ENCODE results near the gene MYO1H.

Gene MYO1H

GRCh38 chr12:109445191-109445609 is 97.5 kb downstream of the MYO1H start:
- DNase-seq (ENCODE audit: low read depth in 1 of 2, low spot score in 1 of 2): no peak

- no peak for DNase-seq (ENCODE audit: low read depth in 1 of 2, low spot score in 1 of 2)
Measured at GRCh38 chr12:109446869-109447268, 99.2 kb downstream of the MYO1H start.

- no peak for DNase-seq (ENCODE audit: low read depth in 1 of 2, low spot score in 1 of 2)
Measured at GRCh38 chr12:109447482-109447881, 99.8 kb downstream of the MYO1H start.

GRCh38 chr12:109448272-109448671 is 100.6 kb downstream of the MYO1H start:
- DNase-seq (ENCODE audit: low read depth in 1 of 2, low spot score in 1 of 2): no peak

- DNase-seq (ENCODE audit: low read depth in 1 of 2, low spot score in 1 of 2): no peak
Measured at GRCh38 chr12:109448707-109449390, 101.1 kb downstream of the MYO1H start.

- DNase-seq (ENCODE audit: low read depth in 1 of 2, low spot score in 1 of 2): no peak
Measured at GRCh38 chr12:109449845-109450532, 102.3 kb downstream of the MYO1H start.

GRCh38 chr12:109450980-109451379 is 103.3 kb downstream of the MYO1H start:
- no peak for DNase-seq (ENCODE audit: low read depth in 1 of 2, low spot score in 1 of 2)

GRCh38 chr12:109451400-109451799 is 103.7 kb downstream of the MYO1H start:
- no peak for DNase-seq (ENCODE audit: low read depth in 1 of 2, low spot score in 1 of 2)

- no peak for DNase-seq (ENCODE audit: low read depth in 1 of 2, low spot score in 1 of 2)
Measured at GRCh38 chr12:109452489-109452888, 104.8 kb downstream of the MYO1H start.

GRCh38 chr12:109455706-109456105 is 108.0 kb downstream of the MYO1H start:
- DNase-seq (ENCODE audit: low read depth in 1 of 2, low spot score in 1 of 2): no peak

- no peak for DNase-seq (ENCODE audit: low read depth in 1 of 2, low spot score in 1 of 2)
Measured at GRCh38 chr12:109458086-109458485, 110.4 kb downstream of the MYO1H start.

- DNase-seq (ENCODE audit: low read depth in 1 of 2, low spot score in 1 of 2): no peak
Measured at GRCh38 chr12:109458771-109459208, 111.1 kb downstream of the MYO1H start.

GRCh38 chr12:109459247-109459646 is 111.5 kb downstream of the MYO1H start:
- DNase-seq (ENCODE audit: low read depth in 1 of 2, low spot score in 1 of 2): no peak

- no peak for DNase-seq (ENCODE audit: low read depth in 1 of 2, low spot score in 1 of 2)
Measured at GRCh38 chr12:109460538-109460937, 112.8 kb downstream of the MYO1H start.

- DNase-seq (ENCODE audit: low read depth in 1 of 2, low spot score in 1 of 2): no peak
Measured at GRCh38 chr12:109461049-109461845, 113.5 kb downstream of the MYO1H start.

GRCh38 chr12:109461846-109462756 is 114.4 kb downstream of the MYO1H start:
- DNase-seq (ENCODE audit: low read depth in 1 of 2, low spot score in 1 of 2): no peak

GRCh38 chr12:109462868-109463692 is 115.4 kb downstream of the MYO1H start:
- no peak for DNase-seq (ENCODE audit: low read depth in 1 of 2, low spot score in 1 of 2)

- DNase-seq (ENCODE audit: low read depth in 1 of 2, low spot score in 1 of 2): no peak
Measured at GRCh38 chr12:109463756-109464155, 116.1 kb downstream of the MYO1H start.

- DNase-seq (ENCODE audit: low read depth in 1 of 2, low spot score in 1 of 2): no peak
Measured at GRCh38 chr12:109464642-109465351, 117.1 kb downstream of the MYO1H start.
